ENCODE measurements around the gene CHMP5. TPM values are rescaled to one million over a fixed set of nuclear protein-coding genes. Genes with fewer than 3 reads are reported as not detected.

Gene CHMP5
- total RNA-seq, 1 donor from 2014 or later = 77.8 TPM

DNA sequence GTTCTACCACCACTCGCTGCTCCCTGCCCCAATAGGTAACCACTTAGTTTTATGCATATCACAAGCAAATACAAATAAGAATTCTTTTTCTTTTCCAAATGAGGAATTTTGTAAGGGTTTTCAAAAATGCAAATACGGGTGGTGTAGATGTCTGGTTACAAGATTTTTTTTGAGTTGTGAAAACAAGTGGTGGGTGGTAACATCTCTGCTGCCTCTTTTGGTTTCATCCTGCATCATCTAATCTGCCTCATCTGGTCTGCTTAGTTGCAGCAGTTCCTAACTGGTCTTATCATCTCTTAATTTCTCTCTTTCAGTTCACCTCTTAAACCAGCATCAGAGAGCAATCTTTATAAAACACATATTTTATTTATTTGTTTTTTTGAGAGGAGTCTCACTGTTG, 30.7 kb downstream of the CHMP5 start:
- no peak for ATAC-seq
- intact Hi-C loops (cut with DNase I) = no loop called here
- TF ChIP-seq, protein P1, sequence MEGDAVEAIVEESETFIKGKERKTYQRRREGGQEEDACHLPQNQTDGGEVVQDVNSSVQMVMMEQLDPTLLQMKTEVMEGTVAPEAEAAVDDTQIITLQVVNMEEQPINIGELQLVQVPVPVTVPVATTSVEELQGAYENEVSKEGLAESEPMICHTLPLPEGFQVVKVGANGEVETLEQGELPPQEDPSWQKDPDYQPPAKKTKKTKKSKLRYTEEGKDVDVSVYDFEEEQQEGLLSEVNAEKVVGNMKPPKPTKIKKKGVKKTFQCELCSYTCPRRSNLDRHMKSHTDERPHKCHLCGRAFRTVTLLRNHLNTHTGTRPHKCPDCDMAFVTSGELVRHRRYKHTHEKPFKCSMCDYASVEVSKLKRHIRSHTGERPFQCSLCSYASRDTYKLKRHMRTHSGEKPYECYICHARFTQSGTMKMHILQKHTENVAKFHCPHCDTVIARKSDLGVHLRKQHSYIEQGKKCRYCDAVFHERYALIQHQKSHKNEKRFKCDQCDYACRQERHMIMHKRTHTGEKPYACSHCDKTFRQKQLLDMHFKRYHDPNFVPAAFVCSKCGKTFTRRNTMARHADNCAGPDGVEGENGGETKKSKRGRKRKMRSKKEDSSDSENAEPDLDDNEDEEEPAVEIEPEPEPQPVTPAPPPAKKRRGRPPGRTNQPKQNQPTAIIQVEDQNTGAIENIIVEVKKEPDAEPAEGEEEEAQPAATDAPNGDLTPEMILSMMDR (IDR thresholded peaks at IDR 0.05) = no peak
- no peak for DNase-seq
- Histone ChIP-seq H3K4me3 (no peak overlapping the region), H3K4me1 (peaks cover 65% of the 10 kb centered on the region), H3K9me3 (no peaks in the 10 kb centered on the region), H3K27ac (no peak overlapping the region), H3K27me3 (no peaks in the 10 kb centered on the region), H3K36me3 (peaks cover 79% of the 10 kb centered on the region)

DNA sequence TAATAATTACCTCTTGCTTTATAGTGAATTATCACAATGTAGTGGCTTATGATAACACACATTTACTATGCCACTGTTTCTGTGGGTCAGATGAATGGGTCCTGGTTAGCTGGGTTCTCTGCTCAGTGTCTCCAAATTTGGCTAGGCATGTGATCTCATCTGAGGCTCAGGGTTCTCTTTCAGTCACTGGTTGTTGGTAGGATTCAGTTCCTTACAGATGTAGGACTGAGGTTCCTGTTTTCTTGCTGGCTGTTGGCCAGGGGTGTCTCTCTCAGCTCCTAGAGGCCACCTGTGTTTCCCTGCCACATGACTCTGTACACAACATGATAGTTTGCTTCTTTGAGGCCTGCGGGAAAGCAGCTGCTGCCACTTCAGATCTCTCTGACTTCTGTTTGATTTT, 32.6 kb downstream of the CHMP5 start:
- DNase-seq (no peak), ATAC-seq (peak; percentile 89)
- TF ChIP-seq, protein P1 (IDR thresholded peaks at IDR 0.05) = no peak
- peaks cover 91% of the 10 kb centered on the region for H3K36me3 ChIP-seq
- no peak overlapping the region for H3K27ac ChIP-seq
- intact Hi-C loops (cut with DNase I) = no loop called here
- no peak overlapping the region for H3K4me3 ChIP-seq
- H3K9me3 ChIP-seq = no peaks in the 10 kb centered on the region
- H3K4me1 ChIP-seq = peaks cover 52% of the 10 kb centered on the region
- no peaks in the 10 kb centered on the region for H3K27me3 ChIP-seq

DNA sequence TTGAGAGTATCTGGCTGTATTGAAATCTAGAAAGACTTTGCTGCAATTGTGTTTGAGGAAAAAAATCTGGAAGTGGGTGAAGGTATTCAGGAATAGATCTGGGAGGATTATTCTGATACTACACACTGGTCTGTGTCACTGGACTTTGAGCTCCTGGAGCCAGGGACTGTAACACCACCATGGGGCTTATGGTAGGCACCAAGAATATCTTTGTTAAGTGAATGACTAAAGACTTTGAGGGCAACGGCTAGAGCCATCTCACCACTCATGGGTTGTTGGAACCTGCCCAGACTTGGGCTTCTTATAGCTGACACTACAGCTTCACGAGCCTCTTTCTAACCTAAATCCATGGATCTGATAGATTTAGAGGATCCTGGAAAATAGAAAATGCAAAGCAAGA, 35.7 kb downstream of the CHMP5 start:
- TF ChIP-seq, protein P1 (IDR thresholded peaks at IDR 0.05) = no peak
- no peak for DNase-seq
- Histone ChIP-seq H3K9me3 (no peaks in the 10 kb centered on the region), H3K4me1 (peaks cover 35% of the 10 kb centered on the region), H3K27me3 (no peaks in the 10 kb centered on the region), H3K4me3 (no peak overlapping the region), H3K36me3 (peaks cover 100% of the 10 kb centered on the region), H3K27ac (no peak overlapping the region)
- ATAC-seq = no peak
- intact Hi-C loops (cut with DNase I) = no loop called here

- H3K4me1 ChIP-seq = no peaks in the 10 kb centered on the region
- H3K9me3 ChIP-seq = no peaks in the 10 kb centered on the region
- H3K27ac ChIP-seq = no peak overlapping the region
- peaks cover 100% of the 10 kb centered on the region for H3K36me3 ChIP-seq
- DNase-seq (no peak), ATAC-seq (no peak)
- intact Hi-C loops (cut with DNase I) = no loop called here
- no peak overlapping the region for H3K4me3 ChIP-seq
- H3K27me3 ChIP-seq = no peaks in the 10 kb centered on the region
- TF ChIP-seq, protein P1 (IDR thresholded peaks at IDR 0.05) = no peak
These were observed 39.5 kb downstream of the CHMP5 start for GRCh38 chr9:33304362-33304761.

- Histone ChIP-seq H3K4me3 (no peak overlapping the region), H3K27ac (no peak overlapping the region), H3K4me1 (no peaks in the 10 kb centered on the region), H3K36me3 (peaks cover 100% of the 10 kb centered on the region), H3K27me3 (no peaks in the 10 kb centered on the region), H3K9me3 (no peaks in the 10 kb centered on the region)
- TF ChIP-seq, protein P1 (IDR thresholded peaks at IDR 0.05) = no peak
- ATAC-seq (no peak), DNase-seq (no peak)
- intact Hi-C loops (cut with DNase I) = no loop called here
These were observed 41.2 kb downstream of the CHMP5 start for GRCh38 chr9:33306037-33306436.

- ATAC-seq = no peak
- Histone ChIP-seq H3K9me3 (no peaks in the 10 kb centered on the region), H3K27me3 (no peaks in the 10 kb centered on the region), H3K4me3 (no peak overlapping the region), H3K36me3 (peaks cover 100% of the 10 kb centered on the region), H3K4me1 (no peaks in the 10 kb centered on the region), H3K27ac (no peak overlapping the region)
- DNase-seq = no peak
- intact Hi-C loops (cut with DNase I) = no loop called here
- TF ChIP-seq, protein P1 (IDR thresholded peaks at IDR 0.05) = no peak
These were observed 42.2 kb downstream of the CHMP5 start for GRCh38 chr9:33307067-33307466.

Measured in upper lobe of right lung (tissue), 1 donor.